Superior temporal gyrus (tissue), 1 donor: ENCODE measurements around the gene STX4.

Experiments
- DNase-seq: peaks from one replicate; pipeline ENCODE4 v3.0.0-alpha.2; 2016; ENCODE audit errors: extremely low spot score

STX4 gene

GRCh38 chr16:31083556-31083955 lies 50.2 kb downstream of the STX4 start:
- no peak for DNase-seq

GRCh38 chr16:31083981-31084380 lies 50.6 kb downstream of the STX4 start:
- no peak for DNase-seq

GRCh38 chr16:31084584-31085302 lies 51.4 kb downstream of the STX4 start:
- DNase-seq, result no peak

- DNase-seq, result no peak
Observed at GRCh38 chr16:31085411-31085810, 52.1 kb downstream of the STX4 start.

- DNase-seq, result no peak
Observed at GRCh38 chr16:31085873-31086628, 52.7 kb downstream of the STX4 start.

GRCh38 chr16:31086629-31086906 lies 53.2 kb downstream of the STX4 start:
- DNase-seq, result no peak

GRCh38 chr16:31087481-31087880 lies 54.1 kb downstream of the STX4 start:
- no peak for DNase-seq

GRCh38 chr16:31087971-31088370 lies 54.6 kb downstream of the STX4 start:
- no peak for DNase-seq

GRCh38 chr16:31088459-31089183 lies 55.3 kb downstream of the STX4 start, which contains the start of gene PRSS53:
TSS of gene PRSS53 (minus strand) at chr16:31088943. CDS start at chr16:31088809, 134 bp downstream.
- no peak for DNase-seq

GRCh38 chr16:31089199-31089598 lies 55.8 kb downstream of the STX4 start:
- DNase-seq, result no peak
